ENCODE measurements around the gene ASPG. TPM values are rescaled to one million over a fixed set of nuclear protein-coding genes. Genes with fewer than 3 reads are reported as not detected.

The ASPG gene
- total RNA-seq, 4 donors from 2014 or later, result 26.0 to 38.5 (median 28.2) TPM

- 33% methylated on average over 3 of the region's 23 CpGs for WGBS
- Histone ChIP-seq H3K27ac (peak overlapping the region; percentile 95), H3K36me3 (no peaks in the 10 kb centered on the region), H3K9me3 (no peaks in the 10 kb centered on the region), H3K27me3 (peaks cover 45% of the 10 kb centered on the region), H3K4me1 (peaks cover 74% of the 10 kb centered on the region), H3K4me3 (no peak overlapping the region)
- peak; percentile 74 for DNase-seq (ENCODE audit: low spot score in 2 of 2)
- TF ChIP-seq POLR2AphosphoS5 (IDR thresholded peaks at IDR 0.05) (no peak), POLR2A (IDR thresholded peaks at IDR 0.05) (no peak), EP300 (IDR thresholded peaks at IDR 0.05) (no peak), CTCF (IDR thresholded peaks at IDR 0.05) (no peak)
Measured at GRCh38 chr14:104113631-104114420, 28.3 kb downstream of the ASPG start.

- Histone ChIP-seq H3K4me3 (no peak overlapping the region), H3K4me1 (peaks cover 74% of the 10 kb centered on the region), H3K27ac (peak overlapping the region; percentile 95), H3K27me3 (peaks cover 52% of the 10 kb centered on the region), H3K36me3 (no peaks in the 10 kb centered on the region), H3K9me3 (no peaks in the 10 kb centered on the region)
- TF ChIP-seq CTCF (IDR thresholded peaks at IDR 0.05) (no peak), EP300 (IDR thresholded peaks at IDR 0.05) (no peak), POLR2A (IDR thresholded peaks at IDR 0.05) (no peak), POLR2AphosphoS5 (IDR thresholded peaks at IDR 0.05) (no peak)
- peak; percentile 64 to 76 for DNase-seq (ENCODE audit: low spot score in 2 of 2)
- 66% methylated on average over 12 of the region's 26 CpGs for WGBS
Measured at GRCh38 chr14:104114421-104115130, 29.1 kb downstream of the ASPG start.

GRCh38 chr14:104115131-104115600 is 29.7 kb downstream of the ASPG start:
- Histone ChIP-seq H3K27me3 (peaks cover 54% of the 10 kb centered on the region), H3K4me3 (no peak overlapping the region), H3K36me3 (no peaks in the 10 kb centered on the region), H3K9me3 (no peaks in the 10 kb centered on the region), H3K4me1 (peaks cover 76% of the 10 kb centered on the region), H3K27ac (peak overlapping the region; percentile 95)
- TF ChIP-seq CTCF (IDR thresholded peaks at IDR 0.05), result no peak
- TF ChIP-seq POLR2AphosphoS5 (IDR thresholded peaks at IDR 0.05), result no peak
- TF ChIP-seq EP300 (IDR thresholded peaks at IDR 0.05), result no peak
- no peak for TF ChIP-seq POLR2A (IDR thresholded peaks at IDR 0.05)
- 83% methylated on average over 11 of the region's 11 CpGs for WGBS
- DNase-seq (ENCODE audit: low spot score in 2 of 2), result peak; percentile 45 to 46

- 91% methylated on average over 4 of the region's 9 CpGs for WGBS
- peak; percentile 49 to 55 for DNase-seq (ENCODE audit: low spot score in 2 of 2)
- H3K4me1 ChIP-seq, result peaks cover 74% of the 10 kb centered on the region
- H3K27ac ChIP-seq, result peak overlapping the region; percentile 95
- no peaks in the 10 kb centered on the region for H3K36me3 ChIP-seq
- peak overlapping the region; percentile 67 for H3K4me3 ChIP-seq
- no peaks in the 10 kb centered on the region for H3K9me3 ChIP-seq
- TF ChIP-seq EP300 (IDR thresholded peaks at IDR 0.05), result no peak
- TF ChIP-seq CTCF (IDR thresholded peaks at IDR 0.05), result no peak
- no peak for TF ChIP-seq POLR2AphosphoS5 (IDR thresholded peaks at IDR 0.05)
- peaks cover 54% of the 10 kb centered on the region for H3K27me3 ChIP-seq
Measured at GRCh38 chr14:104115691-104116287, 30.3 kb downstream of the ASPG start.
